DND-41 (cell line): ENCODE data around the gene RTN4IP1.

Source experiments
- ATAC-seq: fragments of 200-7000 bp; cut with Tn5 transposase; 3 replicates; pipeline ENCODE4 v1.9.1; 2021; ENCODE audit warnings: low read depth; ENCODE audit not compliant: insufficient read depth
- DNase-seq: peaks from one replicate; pipeline ENCODE4 v3.0.0-alpha.2; 2020
- H2AFZ ChIP-seq: 2 replicates; pipeline ENCODE4 v1.6.0; 2012; ENCODE audit warnings: low read depth, low read length
- H3K27ac ChIP-seq: 2 replicates; pipeline ENCODE4 v1.5.1; 2012; ENCODE audit warnings: low read length, inconsistent platforms
- H3K27me3 ChIP-seq: fragments of 200-600 bp; sonication (generic); 2 replicates; pipeline ENCODE4 v1.6.0; 2012; ENCODE audit warnings: low read length, mild to moderate bottlenecking, inconsistent platforms; ENCODE audit not compliant: insufficient read depth, poor library complexity
- H3K36me3 ChIP-seq: 2 replicates; pipeline ENCODE4 v1.5.1; 2012; ENCODE audit warnings: low read length, inconsistent platforms; ENCODE audit not compliant: insufficient read depth
- H3K4me1 ChIP-seq: 2 replicates; pipeline ENCODE4 v1.5.1; 2012; ENCODE audit warnings: mild to moderate bottlenecking, low read length; ENCODE audit not compliant: insufficient read depth
- H3K4me2 ChIP-seq: 2 replicates; pipeline ENCODE4 v1.6.0; 2012; ENCODE audit warnings: mild to moderate bottlenecking, moderate library complexity, low read length, inconsistent platforms; ENCODE audit not compliant: insufficient read depth
- H3K4me3 ChIP-seq, 2 experiments: fragments of 200-600 bp in 1 of 2; shearing (Covaris generic) in 1 of 2; 2 replicates each; pipeline ENCODE4 v1.5.1; 2012 to 2016; ENCODE audit warnings: inconsistent platforms in 2 of 2, low read length in 2 of 2, mild to moderate bottlenecking in 2 of 2, low read depth in 1 of 2, moderate library complexity in 1 of 2
- H3K79me2 ChIP-seq: 2 replicates; pipeline ENCODE4 v1.6.0; 2012; ENCODE audit warnings: low read length, inconsistent platforms; ENCODE audit not compliant: insufficient read depth
- H3K9ac ChIP-seq: 2 replicates; pipeline ENCODE4 v1.6.0; 2012; ENCODE audit warnings: low read depth, mild to moderate bottlenecking, inconsistent platforms, low read length, moderate library complexity
- H3K9me3 ChIP-seq: 2 replicates; pipeline ENCODE4 v1.5.1; 2012; ENCODE audit warnings: low read length, moderate library complexity, mild to moderate bottlenecking, inconsistent platforms; ENCODE audit not compliant: insufficient read depth, severe bottlenecking
- H4K20me1 ChIP-seq: 2 replicates; pipeline ENCODE4 v1.6.0; 2012; ENCODE audit warnings: low read length; ENCODE audit not compliant: insufficient read depth
- CTCF ChIP-seq: IDR thresholded peaks from 2 replicates; pipeline ENCODE4 v1.5.1; 2012; ENCODE audit warnings: borderline replicate concordance, low read length, moderate library complexity, mild to moderate bottlenecking; ENCODE audit not compliant: poor library complexity, severe bottlenecking; ENCODE audit errors: extremely low read depth
- EZH2 ChIP-seq: IDR thresholded peaks from 3 replicates; pipeline ENCODE4 v1.6.1; 2012; ENCODE audit warnings: borderline replicate concordance, low read depth, mild to moderate bottlenecking, moderate library complexity, low read length, inconsistent platforms; ENCODE audit not compliant: severe bottlenecking

The RTN4IP1 gene

DNA sequence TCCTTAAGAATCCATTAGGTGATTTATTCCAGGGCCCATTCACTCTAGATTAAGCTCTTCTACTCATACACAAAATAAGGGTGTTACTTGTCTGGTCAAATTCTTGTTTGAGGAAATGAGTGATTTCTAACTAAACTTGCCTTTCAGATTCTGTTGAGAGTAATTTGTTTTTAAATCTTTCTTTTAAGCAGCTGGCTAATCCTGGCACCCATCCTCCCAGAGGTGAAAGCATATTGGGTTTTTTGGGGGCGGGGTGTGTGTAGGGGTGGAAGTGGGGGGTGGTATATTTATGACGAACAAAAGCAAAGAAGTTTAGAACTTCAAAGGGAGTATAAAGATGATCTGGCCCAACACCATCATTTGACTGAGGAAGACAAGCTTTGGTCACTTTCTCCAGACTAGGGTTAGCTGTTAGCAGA lies 94.7 kb downstream of the RTN4IP1 start:
- H3K4me3 ChIP-seq, result no peak overlapping the region
- H3K36me3 ChIP-seq, result peaks cover 52% of the 10 kb centered on the region
- no peaks in the 10 kb centered on the region for H4K20me1 ChIP-seq
- H3K9me3 ChIP-seq, result no peaks in the 10 kb centered on the region
- TF ChIP-seq CTCF, result no peak
- TF ChIP-seq EZH2, result no peak
- no peak overlapping the region for H3K4me2 ChIP-seq
- H3K27ac ChIP-seq, result no peak overlapping the region
- H3K4me1 ChIP-seq, result no peaks in the 10 kb centered on the region
- H3K9ac ChIP-seq, result no peak overlapping the region
- no peaks in the 10 kb centered on the region for H3K79me2 ChIP-seq
- no peaks in the 10 kb centered on the region for H3K27me3 ChIP-seq
- DNase-seq (no peak), ATAC-seq (no peak)
- H2AFZ ChIP-seq, result no peak overlapping the region

DNA sequence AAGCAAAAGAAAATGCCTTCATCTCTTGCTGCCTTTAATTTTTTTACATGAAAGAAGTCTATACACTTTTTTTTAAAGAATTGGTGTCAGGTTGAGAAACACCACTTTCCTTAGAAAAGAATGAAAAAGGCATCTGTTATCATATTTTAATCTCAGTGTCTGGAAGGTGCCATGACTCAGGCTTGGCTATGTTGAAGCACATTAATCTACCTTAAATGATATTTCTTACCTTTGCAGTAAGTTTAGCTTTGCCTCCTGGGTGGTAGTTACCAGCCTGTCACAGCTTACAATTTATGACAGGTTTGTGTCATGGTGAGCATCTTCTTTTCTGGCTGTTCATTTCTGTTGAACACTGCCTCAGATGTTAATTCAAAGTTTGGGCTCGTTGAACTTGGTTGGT lies 95.3 kb downstream of the RTN4IP1 start:
- H3K9me3 ChIP-seq, result no peaks in the 10 kb centered on the region
- H3K4me1 ChIP-seq, result no peaks in the 10 kb centered on the region
- H3K4me3 ChIP-seq, result no peak overlapping the region
- no peaks in the 10 kb centered on the region for H4K20me1 ChIP-seq
- peaks cover 55% of the 10 kb centered on the region for H3K36me3 ChIP-seq
- TF ChIP-seq CTCF, result no peak
- TF ChIP-seq EZH2, result no peak
- no peaks in the 10 kb centered on the region for H3K79me2 ChIP-seq
- ATAC-seq (no peak), DNase-seq (no peak)
- no peak overlapping the region for H3K27ac ChIP-seq
- no peak overlapping the region for H2AFZ ChIP-seq
- H3K27me3 ChIP-seq, result no peaks in the 10 kb centered on the region
- H3K4me2 ChIP-seq, result no peak overlapping the region
- no peak overlapping the region for H3K9ac ChIP-seq

DNA sequence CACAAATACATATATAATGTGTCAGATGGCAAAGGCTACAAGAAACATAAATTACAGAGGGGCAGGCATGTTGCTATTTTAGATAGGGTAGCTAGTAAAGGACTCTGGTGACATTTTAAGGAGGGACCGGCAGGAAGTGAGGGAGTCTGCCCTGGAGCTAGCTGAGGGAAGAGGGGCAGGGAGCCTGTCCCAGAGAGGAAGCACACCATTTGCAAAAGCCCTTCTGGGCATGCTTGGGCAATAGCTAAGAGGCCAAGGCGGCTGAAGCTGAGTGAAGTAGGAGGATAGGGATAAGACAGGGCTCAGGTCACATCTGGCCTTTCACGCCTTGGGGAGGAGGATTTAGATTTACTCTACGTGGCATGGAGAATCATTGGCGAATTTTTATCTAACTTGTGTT lies 96.2 kb downstream of the RTN4IP1 start:
- Histone ChIP-seq H2AFZ (no peak overlapping the region), H3K79me2 (no peaks in the 10 kb centered on the region), H3K4me3 (no peak overlapping the region), H4K20me1 (no peaks in the 10 kb centered on the region), H3K4me1 (no peaks in the 10 kb centered on the region), H3K9me3 (no peaks in the 10 kb centered on the region), H3K27me3 (no peaks in the 10 kb centered on the region), H3K36me3 (peaks cover 57% of the 10 kb centered on the region), H3K27ac (no peak overlapping the region), H3K4me2 (no peak overlapping the region), H3K9ac (no peak overlapping the region)
- TF ChIP-seq CTCF (no peak), EZH2 (no peak)
- DNase-seq, result no peak
- ATAC-seq, result no peak

DNA sequence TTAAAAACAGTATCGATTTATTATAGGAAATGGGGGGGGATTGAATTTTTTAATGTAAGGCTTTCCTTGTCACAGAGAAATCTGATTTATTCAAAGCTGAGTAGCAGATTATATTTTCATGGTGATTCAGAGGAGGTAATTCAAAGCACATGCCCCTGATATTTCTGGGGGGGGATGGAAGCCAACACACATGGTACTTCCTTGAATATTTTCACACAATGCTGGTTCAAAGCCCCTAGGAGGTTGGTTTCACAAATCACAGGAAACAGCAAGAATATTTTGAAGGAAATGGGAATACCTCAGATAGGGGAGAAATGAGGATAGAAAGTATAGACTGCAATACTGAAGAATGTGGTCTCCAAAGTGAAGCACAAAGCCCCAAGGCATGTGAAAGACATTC lies 98.8 kb downstream of the RTN4IP1 start:
- Histone ChIP-seq H2AFZ (no peak overlapping the region), H3K9ac (no peak overlapping the region), H3K4me1 (peaks cover 8% of the 10 kb centered on the region)

More for the DNA sequence above, 98.8 kb downstream of the RTN4IP1 start:
- H3K27me3 ChIP-seq, result no peaks in the 10 kb centered on the region
- H3K9me3 ChIP-seq, result no peaks in the 10 kb centered on the region
- H3K4me3 ChIP-seq, result no peak overlapping the region
- H4K20me1 ChIP-seq, result no peaks in the 10 kb centered on the region
- ATAC-seq (no peak), DNase-seq (no peak)
- H3K36me3 ChIP-seq, result peaks cover 56% of the 10 kb centered on the region
- H3K79me2 ChIP-seq, result no peaks in the 10 kb centered on the region
- H3K4me2 ChIP-seq, result no peak overlapping the region
- H3K27ac ChIP-seq, result no peak overlapping the region
- TF ChIP-seq CTCF, result no peak
- no peak for TF ChIP-seq EZH2
